HG02571 (cell line): ENCODE measurements around the gene DUSP1.
A peak's percentile ranks its signal among the peaks of the same experiment; 100 is the strongest.

Source experiments
- ATAC-seq: cut with Tn5 transposase; IDR thresholded peaks from one replicate; pipeline ENCODE4 v1.9.1; 2021; ENCODE audit warnings: mild to moderate bottlenecking, moderate library complexity; ENCODE audit not compliant: unreplicated experiment

The DUSP1 gene

GRCh38 chr5:172782169-172783039, 11.4 kb upstream of the DUSP1 start:
- ATAC-seq = no peak

GRCh38 chr5:172779691-172780341, 8.8 kb upstream of the DUSP1 start:
- no peak for ATAC-seq

GRCh38 chr5:172777881-172778814, 7.2 kb upstream of the DUSP1 start:
- ATAC-seq = peak; percentile 16

GRCh38 chr5:172776235-172776594, 5.2 kb upstream of the DUSP1 start:
- ATAC-seq = no peak

GRCh38 chr5:172775326-172776234, 4.6 kb upstream of the DUSP1 start:
- ATAC-seq = no peak

GRCh38 chr5:172774561-172775315, 3.7 kb upstream of the DUSP1 start:
- no peak for ATAC-seq

- ATAC-seq = no peak
These were observed 2.8 kb upstream of the DUSP1 start for GRCh38 chr5:172773481-172774469.

GRCh38 chr5:172772112-172772906, 1.3 kb upstream of the DUSP1 start:
- ATAC-seq = peak; percentile 29

GRCh38 chr5:172771439-172772111, 580 bp upstream of the DUSP1 start:
- no peak for ATAC-seq

- ATAC-seq = no peak
These were observed 671 bp downstream of the DUSP1 start for GRCh38 chr5:172770374-172770674.

GRCh38 chr5:172769616-172770373, 1.2 kb downstream of the DUSP1 start:
- no peak for ATAC-seq

- no peak for ATAC-seq
These were observed 1.7 kb downstream of the DUSP1 start for GRCh38 chr5:172769342-172769615.

- no peak for ATAC-seq
These were observed 2.2 kb downstream of the DUSP1 start for GRCh38 chr5:172768573-172769341.

- ATAC-seq = no peak
These were observed 2.9 kb downstream of the DUSP1 start for GRCh38 chr5:172768098-172768572.

GRCh38 chr5:172766287-172767108, 4.5 kb downstream of the DUSP1 start:
- ATAC-seq = no peak
